Heart right ventricle (tissue), 16 donors: Measurements from ENCODE around the gene NEK2. TPM values are rescaled to one million over a fixed set of nuclear protein-coding genes. Genes with fewer than 3 reads are reported as not detected.

Experiments
- ATAC-seq, 8 donors: fragments of 200-7000 bp; cut with Tn5 transposase; one replicate each; pipeline ENCODE4 v1.9.1; 2020; ENCODE audit warnings: mild to moderate bottlenecking in 8 of 8, moderate library complexity in 8 of 8, moderate number of reproducible peaks in 1 of 8
- DNase-seq, 2 donors: peaks; one replicate each; pipeline ENCODE4 v3.0.0-alpha.2; 2020
- H3K27ac ChIP-seq, 10 donors: fragments of 200-600 bp; sonication (generic) in 2 of 10; one replicate each; pipeline versions ENCODE4 v1.5.0 to v1.8.0; 2020 to 2022; ENCODE audit warnings: mild to moderate bottlenecking in 3 of 10
- H3K27me3 ChIP-seq, 7 donors: fragments of 200-600 bp; one replicate each; pipeline ENCODE4 v1.8.0; 2021 to 2022; ENCODE audit warnings: mild to moderate bottlenecking in 2 of 7
- H3K36me3 ChIP-seq, 9 donors: fragments of 200-600 bp; sonication (generic) in 1 of 9; one replicate each; pipeline versions ENCODE4 v1.5.0 to v1.8.0; 2020 to 2022; ENCODE audit warnings: mild to moderate bottlenecking in 2 of 9
- H3K4me1 ChIP-seq, 9 donors: fragments of 200-600 bp; sonication (generic) in 1 of 9; one replicate each; pipeline versions ENCODE4 v1.5.0 to v1.8.0; 2020 to 2022; ENCODE audit warnings: mild to moderate bottlenecking in 4 of 9
- H3K4me3 ChIP-seq, 10 donors: fragments of 200-600 bp; sonication (generic) in 2 of 10; one replicate each; pipeline versions ENCODE4 v1.5.0 to v1.8.0; 2020 to 2022; ENCODE audit warnings: mild to moderate bottlenecking in 7 of 10, moderate library complexity in 2 of 10
- H3K9me3 ChIP-seq, 11 donors: fragments of 200-600 bp in 10 of 11; sonication (generic) in 2 of 11; one replicate each; pipeline versions ENCODE4 v1.5.0 to v1.8.0; 2013 to 2022; ENCODE audit warnings: mild to moderate bottlenecking in 2 of 11, control low read depth in 1 of 11, moderate library complexity in 1 of 11
- CTCF ChIP-seq, 9 donors: fragments of 200-600 bp; sonication (generic) in 2 of 9; IDR thresholded peaks; one replicate each; pipeline versions ENCODE4 v1.5.0 to v1.8.0; 2021 to 2022; ENCODE audit warnings: antibody characterized with exemption in 9 of 9, mild to moderate bottlenecking in 5 of 9, moderate library complexity in 1 of 9
- WGBS, 2 donors: extraction: QIAGEN DNeasy Blood & Tissue Kit; methylation state at CpG; one replicate each; pipeline ENCODE4 v1.1.7; 2013; ENCODE audit warnings: inconsistent platforms in 1 of 2; 5-methylcytosine and 5-hydroxymethylcytosine counted together
- intact Hi-C, 10 donors: fragments of 100-400 bp; cut with DNase I; formaldehyde crosslinking; loops; one replicate each; pipeline versions ENCODE4 v1.11.1 to v1.14.2; 2022
- polyA plus RNA-seq, 2 donors: library from polyadenylated mRNA; stranded (reverse); fragments of 200-250 nt; gene quantifications; one replicate each; pipeline ENCODE4 v1.2.3, GENCODE V29; 2013
- total RNA-seq, 10 donors: library from RNA; stranded (reverse); fragmentation: NEBNext Ultra II Directional in 3 of 10; extraction: Animal tissue kit (Norgen Biotek cat#: 25700) in 3 of 10; gene quantifications; one replicate each; pipeline versions ENCODE4 v1.2.1 to v1.2.4, GENCODE V29; 2021 to 2023
- donor health status: Arrhythmogenic right ventricular cardiomyopathy.
- donor health status: ischemic (EF 13 %, LVEDD 7.1; RV severe dilation, severe dysfunction).
- donor health status: healthy with polysubstance abuse.
- donor health status: DM: no; HTN: yes; CAD: no.
- donor health status: DM: no; HTN: no; CAD: no.
- donor health status: ischemic (EF 25% LVEDD 6.9; RV normal size, moderate dysfunction).
- donor health status: ischemic (EF 25% LVEDD 5.7; RV mildly dilated, moderate dysfunction).
- donor health status: healthy.
- donor health status: DM: yes; HTN: yes; CAD: no.
- donor health status: Ischemic cardiomyopathy.
- donor health status: ischemic (EF 35%, LVEDD 5.7; RV mildly dilated, moderate dysfunction).
- donor health status: nonischemic (EF 11% LVEDD 7.7; RV severe dilation, severe dysfunction).
- donor health status: DM: yes; HTN: yes; CAD: no.
- donor health status: PGD.
- donor health status: ischemic (EF 29% LVEDD 5.4; RV normal size, mild dysfunction).
- donor health status: nonischemic (EF 23%, LVEDD 6.1; RV moderate dilation, normal function).

The NEK2 gene
- total and polyA plus RNA-seq, 12 donors = 0.04 to 2.1 (median 0.19) TPM; not detected in 6

DNA sequence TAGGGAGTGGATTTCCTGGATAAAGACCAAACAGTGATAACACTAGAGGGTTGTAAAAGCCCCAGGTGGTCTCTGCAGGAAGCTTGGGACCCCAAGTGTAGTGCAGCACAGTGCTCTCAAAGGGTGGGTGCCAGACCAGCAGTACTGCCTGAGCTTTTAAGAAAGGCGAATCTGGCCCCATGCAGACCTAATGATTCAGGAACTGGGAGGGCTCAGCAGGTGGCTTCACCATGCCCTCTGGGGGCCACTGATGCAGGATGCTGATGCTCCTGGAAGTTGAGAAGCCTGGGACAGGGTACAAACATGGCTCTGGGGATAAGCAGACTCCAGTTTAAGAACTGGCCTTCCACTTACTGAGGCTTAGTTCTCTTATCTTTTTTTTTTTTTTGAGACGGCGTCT lies 29.1 kb upstream of the NEK2 start:
- no peaks in the 10 kb centered on the region for H3K9me3 ChIP-seq
- no peaks in the 10 kb centered on the region for H3K27me3 ChIP-seq
- ATAC-seq (no peak), DNase-seq (no peak)
- H3K36me3 ChIP-seq = no peaks in the 10 kb centered on the region
- H3K27ac ChIP-seq = no peak overlapping the region
- H3K4me3 ChIP-seq = no peak overlapping the region
- intact Hi-C loops = loop anchor here in 1 of 10 donors (10.0 kb wide), 1 partner anchor 240 kb away; no protein-coding TSS in a partner anchor
- 87 to 93% methylated on average over 3 of the region's 3 CpGs for WGBS, 2 donors
- peaks cover 0 to 6% (median 0%) of the 10 kb centered on the region in 9 donors for H3K4me1 ChIP-seq
- TF ChIP-seq CTCF (IDR thresholded peaks at IDR 0.05) = no peak

DNA sequence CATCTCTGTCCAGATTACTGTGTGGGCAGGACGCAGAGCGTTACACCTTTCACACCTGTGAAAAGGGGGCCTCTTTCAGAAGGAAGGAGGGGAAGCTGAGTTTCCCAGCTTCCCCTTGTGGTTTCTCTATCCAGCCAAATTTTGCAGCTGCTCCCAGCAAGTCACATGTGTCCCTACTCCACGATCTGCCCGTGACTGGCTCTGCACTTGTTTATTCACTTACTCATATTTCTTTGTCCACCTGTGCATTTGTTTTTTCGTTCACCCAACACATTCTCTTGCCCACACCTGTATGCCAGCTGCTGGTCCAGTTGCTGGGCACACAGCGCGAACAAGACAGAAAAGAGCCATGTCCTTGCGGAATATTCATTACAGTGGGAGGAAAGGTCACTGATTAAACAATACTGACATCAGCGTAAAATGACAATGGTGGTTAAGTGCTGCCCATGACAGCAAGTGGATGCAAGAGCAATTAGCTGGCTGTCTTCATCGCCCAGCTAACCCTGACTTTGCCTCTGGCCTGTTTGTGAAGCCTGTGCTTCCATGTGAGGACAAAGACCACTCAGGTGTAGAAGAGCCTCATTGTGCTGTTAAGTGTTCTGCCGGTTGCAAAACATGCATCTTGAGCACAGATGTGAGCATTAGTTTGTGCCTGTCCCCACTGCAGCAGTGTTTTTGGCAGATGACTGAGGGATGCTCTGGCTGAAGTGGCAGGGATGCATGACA lies 28.6 kb upstream of the NEK2 start:
- Histone ChIP-seq H3K9me3 (no peaks in the 10 kb centered on the region), H3K27me3 (peaks cover 0 to 5% (median 0%) of the 10 kb centered on the region in 7 donors), H3K4me3 (no peak overlapping the region), H3K4me1 (peaks cover 0 to 6% (median under 1%) of the 10 kb centered on the region in 9 donors), H3K27ac (no peak overlapping the region), H3K36me3 (no peaks in the 10 kb centered on the region)
- no peak for TF ChIP-seq CTCF (IDR thresholded peaks at IDR 0.05)
- ATAC-seq = no peak
- no peak for DNase-seq
- intact Hi-C loops = loop anchor here in 1 of 10 donors (10.0 kb wide), 1 partner anchor 241 kb away; no protein-coding TSS in a partner anchor
- WGBS, 2 donors = 87 to 90% methylated on average over 11 of the region's 11 CpGs

DNA sequence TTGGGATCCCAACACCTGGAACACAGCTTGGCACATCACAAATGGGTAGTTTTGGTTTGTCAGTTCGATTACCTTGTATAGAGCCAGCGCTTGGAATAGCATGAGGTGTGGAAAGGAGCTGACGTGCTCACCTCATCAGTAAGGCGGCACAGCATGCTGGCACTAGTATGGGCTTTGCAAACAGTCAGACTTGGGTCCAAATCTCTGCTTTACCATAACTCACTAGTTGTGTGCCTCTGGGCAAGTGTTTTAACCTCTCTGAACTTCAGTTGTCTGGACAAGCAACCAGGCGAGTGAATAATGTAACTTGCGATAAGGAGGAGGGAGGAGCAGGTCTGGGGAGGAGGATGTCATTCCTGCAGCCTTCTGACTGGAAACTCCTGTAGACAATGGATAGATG lies 26.3 kb upstream of the NEK2 start:
- DNase-seq (no peak), ATAC-seq (no peak)
- Histone ChIP-seq H3K36me3 (no peaks in the 10 kb centered on the region), H3K27ac (no peak overlapping the region), H3K4me1 (peaks cover 0 to 15% (median 7%) of the 10 kb centered on the region in 9 donors), H3K4me3 (no peak overlapping the region), H3K9me3 (no peaks in the 10 kb centered on the region), H3K27me3 (peaks cover 0 to 8% (median 0%) of the 10 kb centered on the region in 7 donors)
- TF ChIP-seq CTCF (IDR thresholded peaks at IDR 0.05) = no peak
- intact Hi-C loops = loop anchor here in 1 of 10 donors (10.0 kb wide), 1 partner anchor 243 kb away; no protein-coding TSS in a partner anchor
- WGBS, 2 donors = 86 to 87% methylated on average over 6 of the region's 6 CpGs

DNA sequence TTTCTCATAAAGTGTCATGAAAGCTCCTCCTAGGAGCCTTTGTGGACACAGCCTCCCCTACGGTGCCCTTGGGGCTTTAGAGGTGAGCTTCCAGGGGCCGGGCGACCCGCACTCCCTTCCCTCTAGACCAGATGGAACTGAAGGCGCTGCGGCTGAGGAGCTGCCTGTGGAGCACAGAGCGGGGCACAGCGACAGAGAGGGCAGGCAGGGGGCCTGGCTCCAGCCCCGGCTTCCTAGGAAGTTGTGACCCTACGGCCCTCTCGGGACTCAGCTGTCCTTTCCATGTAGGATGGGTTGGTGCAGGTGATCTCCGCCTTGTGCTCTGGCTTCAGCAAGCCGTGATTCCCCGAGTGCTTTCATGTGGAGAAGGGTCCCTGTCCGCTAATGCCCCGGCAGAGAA lies 23.6 kb upstream of the NEK2 start:
- DNase-seq (no peak), ATAC-seq (peak in 5 of 8 donors; percentile 6 to 24 (median 14))
- no peak for TF ChIP-seq CTCF (IDR thresholded peaks at IDR 0.05)
- Histone ChIP-seq H3K9me3 (no peaks in the 10 kb centered on the region), H3K4me3 (peak overlapping the region in 1 of 10 donors; percentile 19), H3K36me3 (no peaks in the 10 kb centered on the region), H3K4me1 (peaks cover 0 to 18% (median 4%) of the 10 kb centered on the region in 9 donors), H3K27ac (no peak overlapping the region), H3K27me3 (peaks cover 0 to 8% (median 0%) of the 10 kb centered on the region in 7 donors)
- intact Hi-C loops = loop anchor here in 9 of 10 donors (2.0 to 10.0 kb wide), 4 partner anchors 132 to 246 kb away; partner anchors contain the start of gene LPGAT1 (in 9 of the 9)
- WGBS, 2 donors = 60 to 70% methylated on average over 16 of the region's 16 CpGs
